C4-2B (cell line): ENCODE measurements around the gene KDM3A.

Experiments used
- H3K27ac ChIP-seq: fragments of 450-650 bp; 2 replicates; pipeline ENCODE4 v1.5.1; 2017
- CTCF ChIP-seq: fragments of 450-650 bp; conservative IDR thresholded peaks from 2 replicates; pipeline ENCODE4 v1.5.1; 2017; ENCODE audit warnings: mild to moderate bottlenecking
- ZFX ChIP-seq: fragments of 450-650 bp; IDR thresholded peaks from 2 replicates; pipeline ENCODE4 v1.6.1; 2017

KDM3A gene

GRCh38 chr2:86440631-86441391 is at the start of gene KDM3A:
Gene KDM3A, plus strand, starts transcription at chr2:86441371. Its CDS starts 677 bp downstream, at chr2:86442048.
- TF ChIP-seq ZFX (no peak), CTCF (no peak)
- peak within 1 kb of the TSS; percentile 80 for H3K27ac ChIP-seq

- H3K27ac ChIP-seq = no peak overlapping the region
These were observed 48.2 kb upstream of the KDM3A start for GRCh38 chr2:86392873-86393518.

GRCh38 chr2:86393521-86394491 is 47.4 kb upstream of the KDM3A start:
- H3K27ac ChIP-seq = no peak overlapping the region
- TF ChIP-seq CTCF = no peak

More at GRCh38 chr2:86392873-86393518, 48.2 kb upstream of the KDM3A start:
- TF ChIP-seq ZFX = no peak
- no peak for TF ChIP-seq CTCF

- H3K27ac ChIP-seq = no peak overlapping the region
- TF ChIP-seq ZFX (no peak), CTCF (peak; percentile 74)
These were observed 44.8 kb upstream of the KDM3A start for GRCh38 chr2:86396291-86396785.

- no peak overlapping the region for H3K27ac ChIP-seq
- TF ChIP-seq CTCF = no peak
- no peak for TF ChIP-seq ZFX
These were observed 43.2 kb upstream of the KDM3A start for GRCh38 chr2:86397986-86398385.

- TF ChIP-seq CTCF (no peak), ZFX (no peak)
- no peak overlapping the region for H3K27ac ChIP-seq
These were observed 42.4 kb upstream of the KDM3A start for GRCh38 chr2:86398500-86399474.
